Endothelial cell of umbilical vein (primary cell): ENCODE measurements around the gene INHBE. TPM values are rescaled to one million over a fixed set of nuclear protein-coding genes. Genes with fewer than 3 reads are reported as not detected.

Source experiments
- BruUV-seq: library from RNA; stranded (reverse); fragments of 400-500 nt; replicated peaks from 2 replicates; lab custom pipeline; 2021; lab: Mats Ljungman, UMichigan
- CTCF ChIA-PET: fragments of 300-600, 350-600 bp; sonication (Branson Sonifier 250); formaldehyde crosslinking; loops from one replicate; lab custom pipeline; 2021; ENCODE audit warnings: antibody characterized with exemption, inconsistent platforms; lab: Charles Lee
- POLR2A ChIA-PET: fragments of 300-600, 350-600 bp; sonication (Branson Sonifier 250); formaldehyde crosslinking; loops from one replicate; lab custom pipeline; 2021; ENCODE audit warnings: antibody characterized with exemption, inconsistent platforms; lab: Charles Lee
- DNase-seq: peaks from one replicate; pipeline ENCODE4 v3.0.0-alpha.2; 2011; ENCODE audit warnings: low read depth, low spot score
- FAIRE-seq: peaks from 2 replicates; lab custom pipeline; 2011; peaks lifted over from hg19 to GRCh38; lab: Jason Lieb, UNC
- H2AFZ ChIP-seq: 2 replicates; pipeline ENCODE4 v1.6.0; 2012; ENCODE audit warnings: low read depth, low read length, control low read depth, inconsistent platforms
- H3K27ac ChIP-seq: 2 replicates; pipeline ENCODE4 v1.5.1; 2011; ENCODE audit warnings: low read depth, mild to moderate bottlenecking, control low read depth, low read length, moderate library complexity; ENCODE audit not compliant: insufficient read depth
- H3K27me3 ChIP-seq, 2 experiments: 2 replicates each; pipeline versions ENCODE4 v1.6.0 to v1.6.1; 2011; ENCODE audit warnings: low read length in 2 of 2, mixed read lengths in 1 of 2; ENCODE audit not compliant: control insufficient read depth in 2 of 2, insufficient read depth in 2 of 2
- H3K36me3 ChIP-seq, 2 experiments: 2 replicates in 1 of 2; 3 replicates in 1 of 2; pipeline ENCODE4 v1.5.1; 2011; ENCODE audit warnings: low read length in 2 of 2, mild to moderate bottlenecking in 1 of 2, moderate library complexity in 1 of 2; ENCODE audit not compliant: control insufficient read depth in 2 of 2, insufficient read depth in 2 of 2; ENCODE audit errors: extremely low read depth in 1 of 2
- H3K4me1 ChIP-seq: 3 replicates; pipeline ENCODE4 v1.5.1; 2011; ENCODE audit warnings: mild to moderate bottlenecking, low read length; ENCODE audit not compliant: control insufficient read depth, insufficient read depth; ENCODE audit errors: extremely low read depth
- H3K4me2 ChIP-seq: 2 replicates; pipeline ENCODE4 v1.6.1; 2011; ENCODE audit warnings: low read length, control low read depth, mixed read lengths; ENCODE audit not compliant: insufficient read depth
- H3K4me3 ChIP-seq, 3 experiments: fragments of 200-600 bp in 1 of 3; sonication (generic), shearing (Covaris generic) in 1 of 3; replicated peaks in 1 of 3; 2 replicates each; pipeline ENCODE4 v1.5.1; 2011 to 2016; ENCODE audit warnings: control low read depth in 3 of 3, low read length in 3 of 3, mild to moderate bottlenecking in 2 of 3, inconsistent platforms in 1 of 3, low read depth in 1 of 3, moderate library complexity in 1 of 3; ENCODE audit not compliant: insufficient read depth in 1 of 3
- H3K79me2 ChIP-seq: 2 replicates; pipeline ENCODE4 v1.6.0; 2012; ENCODE audit warnings: low read length, inconsistent platforms; ENCODE audit not compliant: control insufficient read depth, insufficient read depth
- H3K9ac ChIP-seq: replicated peaks from 2 replicates; pipeline ENCODE3; 2011; ENCODE audit warnings: low read length, control low read depth; ENCODE audit not compliant: insufficient read depth; ENCODE audit errors: extremely low read depth
- H3K9me1 ChIP-seq: replicated peaks from 3 replicates; pipeline ENCODE4 v1.6.0; 2011; ENCODE audit warnings: mild to moderate bottlenecking, low read length; ENCODE audit not compliant: control insufficient read depth, insufficient read depth; ENCODE audit errors: extremely low read depth
- H3K9me3 ChIP-seq: replicated peaks from 2 replicates; pipeline ENCODE4 v1.5.1; 2012; ENCODE audit warnings: low read length, inconsistent platforms; ENCODE audit not compliant: control insufficient read depth, insufficient read depth
- H4K20me1 ChIP-seq: replicated peaks from 2 replicates; pipeline ENCODE3; 2011; ENCODE audit warnings: mild to moderate bottlenecking, low read length; ENCODE audit not compliant: control insufficient read depth, insufficient read depth; ENCODE audit errors: extremely low read depth
- JUN ChIP-seq: IDR thresholded peaks from 2 replicates; pipeline ENCODE4 v1.6.1; 2011; ENCODE audit warnings: borderline replicate concordance, low read depth; ENCODE audit not compliant: insufficient read length, insufficient read depth
- POLR2AphosphoS5 ChIP-seq: IDR thresholded peaks from 2 replicates; pipeline ENCODE4 v1.6.1; 2012; ENCODE audit warnings: low read depth, mild to moderate bottlenecking, control low read depth, low read length, moderate library complexity; ENCODE audit not compliant: insufficient read depth
- dilution Hi-C: fragments of 300-500 bp; cut with MboI; formaldehyde crosslinking; loops from one replicate; pipeline ENCODE4 v1.15.0; 2019; ENCODE audit warnings: low sequenced_read_pairs; ENCODE audit not compliant: extremely low pct_ligation_motif_present
- intact Hi-C: fragments of 100-400 bp; cut with micrococcal nuclease; formaldehyde crosslinking; loops from one replicate; pipeline ENCODE4 v1.10.0; 2022
- polyA plus RNA-seq, 4 experiments: library from polyadenylated mRNA; depleted of rRNA in 3 of 4; stranded (reverse) in 3 of 4; unstranded in 1 of 4; fragments of >200 nt; gene quantifications; 2 replicates each; pipeline versions ENCODE4 v1.2.1 to v1.2.3, GENCODE V29; 2011 to 2012; ENCODE audit warnings: missing spikeins in 1 of 4
- total RNA-seq: library from RNA; stranded (reverse); gene quantifications from 2 replicates; pipeline ENCODE4 v1.2.3, GENCODE V29; 2021
- TF ChIP-seq, protein P1 (sequence below), 2 donors: IDR thresholded peaks; 1 replicate in 1 of 2; 2 replicates in 1 of 2; pipeline ENCODE4 v1.5.1; 2011; ENCODE audit warnings: low read length in 2 of 2, mild to moderate bottlenecking in 2 of 2, moderate library complexity in 2 of 2, control low read depth in 1 of 2, inconsistent platforms in 1 of 2, low read depth in 1 of 2; ENCODE audit not compliant: insufficient read depth in 1 of 2; ENCODE audit errors: extremely low read depth in 1 of 2

The INHBE gene
- total and polyA plus RNA-seq, 2 donors (not counting 3 experiments of a cell fraction or from before 2014, with no cell fraction given), result not detected

DNA sequence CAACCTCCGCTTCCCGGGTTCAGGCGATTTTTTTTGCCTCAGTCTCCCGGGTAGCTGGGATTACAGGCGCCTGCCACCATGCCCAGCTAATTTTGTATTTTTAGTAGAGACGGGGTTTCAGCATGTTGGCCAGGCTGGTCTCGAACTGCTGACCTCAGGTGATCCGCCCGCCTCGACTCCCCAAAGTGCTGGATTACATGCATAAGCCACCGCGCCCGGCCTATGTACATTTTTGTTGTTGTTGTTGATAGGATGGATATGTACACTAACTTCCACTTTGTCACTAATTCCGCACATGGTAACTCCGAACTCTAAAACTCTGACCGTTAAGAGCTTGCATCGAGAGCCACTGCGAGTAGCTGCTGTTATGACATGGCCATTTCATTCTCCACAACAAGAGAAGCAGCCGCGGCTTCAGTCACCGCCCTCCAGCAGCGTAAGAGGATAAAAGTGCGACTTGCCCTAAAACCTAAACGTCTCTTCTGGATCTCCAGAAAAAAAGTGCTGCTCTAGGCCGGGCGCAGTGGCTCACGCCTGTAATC, 32.0 kb downstream of the INHBE start:
- Histone ChIP-seq H2AFZ (peak overlapping the region; percentile 45), H4K20me1 (no peaks in the 10 kb centered on the region), H3K4me1 (peaks cover 9% of the 10 kb centered on the region), H3K27ac (no peak overlapping the region), H3K27me3 (no peaks in the 10 kb centered on the region), H3K4me2 (no peak overlapping the region), H3K4me3 (no peak overlapping the region), H3K9me1 (no peaks in the 10 kb centered on the region), H3K36me3 (peaks cover 5 to 13% of the 10 kb centered on the region in 2 experiments), H3K9me3 (no peaks in the 10 kb centered on the region), H3K79me2 (peaks cover 23% of the 10 kb centered on the region), H3K9ac (no peak overlapping the region)
- TF ChIP-seq JUN (no peak), POLR2AphosphoS5 (no peak)
- TF ChIP-seq, protein P1, sequence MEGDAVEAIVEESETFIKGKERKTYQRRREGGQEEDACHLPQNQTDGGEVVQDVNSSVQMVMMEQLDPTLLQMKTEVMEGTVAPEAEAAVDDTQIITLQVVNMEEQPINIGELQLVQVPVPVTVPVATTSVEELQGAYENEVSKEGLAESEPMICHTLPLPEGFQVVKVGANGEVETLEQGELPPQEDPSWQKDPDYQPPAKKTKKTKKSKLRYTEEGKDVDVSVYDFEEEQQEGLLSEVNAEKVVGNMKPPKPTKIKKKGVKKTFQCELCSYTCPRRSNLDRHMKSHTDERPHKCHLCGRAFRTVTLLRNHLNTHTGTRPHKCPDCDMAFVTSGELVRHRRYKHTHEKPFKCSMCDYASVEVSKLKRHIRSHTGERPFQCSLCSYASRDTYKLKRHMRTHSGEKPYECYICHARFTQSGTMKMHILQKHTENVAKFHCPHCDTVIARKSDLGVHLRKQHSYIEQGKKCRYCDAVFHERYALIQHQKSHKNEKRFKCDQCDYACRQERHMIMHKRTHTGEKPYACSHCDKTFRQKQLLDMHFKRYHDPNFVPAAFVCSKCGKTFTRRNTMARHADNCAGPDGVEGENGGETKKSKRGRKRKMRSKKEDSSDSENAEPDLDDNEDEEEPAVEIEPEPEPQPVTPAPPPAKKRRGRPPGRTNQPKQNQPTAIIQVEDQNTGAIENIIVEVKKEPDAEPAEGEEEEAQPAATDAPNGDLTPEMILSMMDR (IDR thresholded peaks at IDR 0.05; ENCODE audit: extremely low read depth in 1 of 2, insufficient read depth in 1 of 2, low read depth in 1 of 2, low read length in 2 of 2), result no peak
- TSS peak; percentile 48 for BruUV-seq
- ChIA-PET POLR2A (interaction anchor here (0.7 kb wide), 1 partner anchor 17 kb away, joined by 8 read pairs; no protein-coding TSS in a partner anchor), CTCF (interaction anchor here (1.6 kb wide), 1 partner anchor 10 kb away, joined by 5 read pairs; no protein-coding TSS in a partner anchor)
- intact Hi-C loops, result loop anchor here (5.0 kb wide), 1 partner anchor 35 kb away; the partner anchor contains the start of genes DDIT3 and MBD6
- dilution Hi-C loops, result no loop called here
- no peak for DNase-seq
- FAIRE-seq, result no peak
